ENCODE results near the gene PAPOLG.
A peak's percentile ranks its signal among the peaks of the same experiment; 100 is the strongest.

Gene PAPOLG

GRCh38 chr2:60756097-60757087 is at the start of gene PAPOLG:
Gene PAPOLG, plus strand, starts transcription at chr2:60756268. Its CDS starts 211 bp downstream, at chr2:60756479.
- H3K27ac ChIP-seq: peak within 1 kb of the TSS; percentile 86; the same call in 1 of the 2 replicates

GRCh38 chr2:60707750-60708371 is 48.2 kb upstream of the PAPOLG start:
- Histone ChIP-seq H3K9me3 (ENCODE audit: low read depth, low read length) (no peaks in the 10 kb centered on the region), H3K9ac (ENCODE audit: insufficient read length) (no peak overlapping the region), H3K27ac (no peak overlapping the region), H3K36me3 (ENCODE audit: insufficient read depth, low read length) (no peaks in the 10 kb centered on the region), H3K4me3 (no peak overlapping the region)
- TF ChIP-seq EZH2 (IDR thresholded peaks at IDR 0.05) (no peak), FOXP2 (optimal IDR thresholded peaks at IDR 0.05; ENCODE audit: control extremely low read depth, extremely low read length, insufficient read depth) (no peak), POLR2AphosphoS5 (IDR thresholded peaks at IDR 0.05; ENCODE audit: borderline replicate concordance, low read depth, low read length) (no peak)
- DNase-seq (ENCODE audit: low read depth, low spot score): no peak

More at GRCh38 chr2:60756097-60757087, at the start of gene PAPOLG:
- Histone ChIP-seq H3K4me3 (peak within 1 kb of the TSS; percentile 99), H3K9ac (ENCODE audit: insufficient read length) (peak within 1 kb of the TSS; percentile 94), H3K9me3 (ENCODE audit: low read depth, low read length) (no peaks in the 10 kb centered on the region), H3K36me3 (ENCODE audit: insufficient read depth, low read length) (peaks cover 23% of the 10 kb centered on the region)
- peak; percentile 48 for DNase-seq (ENCODE audit: low read depth, low spot score)
- TF ChIP-seq POLR2AphosphoS5 (IDR thresholded peaks at IDR 0.05; ENCODE audit: borderline replicate concordance, low read depth, low read length) (peak; percentile 98), FOXP2 (optimal IDR thresholded peaks at IDR 0.05; ENCODE audit: control extremely low read depth, extremely low read length, insufficient read depth) (no peak)

- no peak for DNase-seq (ENCODE audit: low read depth, low spot score)
- Histone ChIP-seq H3K9ac (ENCODE audit: insufficient read length) (no peak overlapping the region), H3K36me3 (ENCODE audit: insufficient read depth, low read length) (no peaks in the 10 kb centered on the region), H3K9me3 (ENCODE audit: low read depth, low read length) (no peaks in the 10 kb centered on the region), H3K4me3 (no peak overlapping the region), H3K27ac (no peak overlapping the region)
- TF ChIP-seq EZH2 (IDR thresholded peaks at IDR 0.05) (no peak), POLR2AphosphoS5 (IDR thresholded peaks at IDR 0.05; ENCODE audit: borderline replicate concordance, low read depth, low read length) (no peak), FOXP2 (optimal IDR thresholded peaks at IDR 0.05; ENCODE audit: control extremely low read depth, extremely low read length, insufficient read depth) (no peak)
These were observed 47.3 kb upstream of the PAPOLG start for GRCh38 chr2:60708630-60709320.

- H3K36me3 ChIP-seq (ENCODE audit: insufficient read depth, low read length): no peaks in the 10 kb centered on the region
- no peaks in the 10 kb centered on the region for H3K9me3 ChIP-seq (ENCODE audit: low read depth, low read length)
- H3K27ac ChIP-seq: no peak overlapping the region
- H3K9ac ChIP-seq (ENCODE audit: insufficient read length): no peak overlapping the region
- H3K4me3 ChIP-seq: no peak overlapping the region
- DNase-seq (ENCODE audit: low read depth, low spot score): no peak
- TF ChIP-seq POLR2AphosphoS5 (IDR thresholded peaks at IDR 0.05; ENCODE audit: borderline replicate concordance, low read depth, low read length) (no peak), EZH2 (IDR thresholded peaks at IDR 0.05) (no peak), FOXP2 (optimal IDR thresholded peaks at IDR 0.05; ENCODE audit: control extremely low read depth, extremely low read length, insufficient read depth) (no peak)
These were observed 45.4 kb upstream of the PAPOLG start for GRCh38 chr2:60710707-60711106.

- H3K36me3 ChIP-seq (ENCODE audit: insufficient read depth, low read length): no peaks in the 10 kb centered on the region
- DNase-seq (ENCODE audit: low read depth, low spot score): no peak
- no peak overlapping the region for H3K9ac ChIP-seq (ENCODE audit: insufficient read length)
- no peak overlapping the region for H3K27ac ChIP-seq
- no peaks in the 10 kb centered on the region for H3K9me3 ChIP-seq (ENCODE audit: low read depth, low read length)
- TF ChIP-seq POLR2AphosphoS5 (IDR thresholded peaks at IDR 0.05; ENCODE audit: borderline replicate concordance, low read depth, low read length) (no peak), FOXP2 (optimal IDR thresholded peaks at IDR 0.05; ENCODE audit: control extremely low read depth, extremely low read length, insufficient read depth) (no peak), EZH2 (IDR thresholded peaks at IDR 0.05) (no peak)
- H3K4me3 ChIP-seq: no peak overlapping the region
These were observed 40.5 kb upstream of the PAPOLG start for GRCh38 chr2:60715561-60715960.

GRCh38 chr2:60717691-60718090 is 38.4 kb upstream of the PAPOLG start:
- DNase-seq (ENCODE audit: low read depth, low spot score): no peak
- no peaks in the 10 kb centered on the region for H3K9me3 ChIP-seq (ENCODE audit: low read depth, low read length)
- H3K27ac ChIP-seq: no peak overlapping the region
- H3K36me3 ChIP-seq (ENCODE audit: insufficient read depth, low read length): no peaks in the 10 kb centered on the region
- H3K9ac ChIP-seq (ENCODE audit: insufficient read length): no peak overlapping the region
- no peak overlapping the region for H3K4me3 ChIP-seq
- TF ChIP-seq EZH2 (IDR thresholded peaks at IDR 0.05) (no peak), FOXP2 (optimal IDR thresholded peaks at IDR 0.05; ENCODE audit: control extremely low read depth, extremely low read length, insufficient read depth) (no peak), POLR2AphosphoS5 (IDR thresholded peaks at IDR 0.05; ENCODE audit: borderline replicate concordance, low read depth, low read length) (no peak)

GRCh38 chr2:60719331-60719730 is 36.7 kb upstream of the PAPOLG start:
- Histone ChIP-seq H3K27ac (no peak overlapping the region), H3K36me3 (ENCODE audit: insufficient read depth, low read length) (no peaks in the 10 kb centered on the region), H3K9ac (ENCODE audit: insufficient read length) (no peak overlapping the region), H3K9me3 (ENCODE audit: low read depth, low read length) (no peaks in the 10 kb centered on the region), H3K4me3 (no peak overlapping the region)
- TF ChIP-seq POLR2AphosphoS5 (IDR thresholded peaks at IDR 0.05; ENCODE audit: borderline replicate concordance, low read depth, low read length): no peak
- no peak for TF ChIP-seq EZH2 (IDR thresholded peaks at IDR 0.05)
- no peak for TF ChIP-seq FOXP2 (optimal IDR thresholded peaks at IDR 0.05; ENCODE audit: control extremely low read depth, extremely low read length, insufficient read depth)
- DNase-seq (ENCODE audit: low read depth, low spot score): no peak

- no peak overlapping the region for H3K27ac ChIP-seq
- TF ChIP-seq FOXP2 (optimal IDR thresholded peaks at IDR 0.05; ENCODE audit: control extremely low read depth, extremely low read length, insufficient read depth): no peak
- no peak for TF ChIP-seq EZH2 (IDR thresholded peaks at IDR 0.05)
- no peak for TF ChIP-seq POLR2AphosphoS5 (IDR thresholded peaks at IDR 0.05; ENCODE audit: borderline replicate concordance, low read depth, low read length)
- H3K36me3 ChIP-seq (ENCODE audit: insufficient read depth, low read length): no peaks in the 10 kb centered on the region
- no peak overlapping the region for H3K4me3 ChIP-seq
- no peak for DNase-seq (ENCODE audit: low read depth, low spot score)
- H3K9me3 ChIP-seq (ENCODE audit: low read depth, low read length): no peaks in the 10 kb centered on the region
- no peak overlapping the region for H3K9ac ChIP-seq (ENCODE audit: insufficient read length)
These were observed 30.6 kb upstream of the PAPOLG start for GRCh38 chr2:60725466-60725865.
